HG02943 (cell line): ENCODE measurements around the gene DDX41.
"Not testable (repeated sequence)": the region's sequence is repeated elsewhere in the genome, so short reads cannot be mapped to it uniquely, and the experiment has no call there.

Experiments
- ATAC-seq: cut with Tn5 transposase; IDR thresholded peaks from one replicate; pipeline ENCODE4 v1.9.1; 2021; ENCODE audit warnings: mild to moderate bottlenecking, low read depth, moderate library complexity; ENCODE audit not compliant: unreplicated experiment

DDX41 gene

DNA sequence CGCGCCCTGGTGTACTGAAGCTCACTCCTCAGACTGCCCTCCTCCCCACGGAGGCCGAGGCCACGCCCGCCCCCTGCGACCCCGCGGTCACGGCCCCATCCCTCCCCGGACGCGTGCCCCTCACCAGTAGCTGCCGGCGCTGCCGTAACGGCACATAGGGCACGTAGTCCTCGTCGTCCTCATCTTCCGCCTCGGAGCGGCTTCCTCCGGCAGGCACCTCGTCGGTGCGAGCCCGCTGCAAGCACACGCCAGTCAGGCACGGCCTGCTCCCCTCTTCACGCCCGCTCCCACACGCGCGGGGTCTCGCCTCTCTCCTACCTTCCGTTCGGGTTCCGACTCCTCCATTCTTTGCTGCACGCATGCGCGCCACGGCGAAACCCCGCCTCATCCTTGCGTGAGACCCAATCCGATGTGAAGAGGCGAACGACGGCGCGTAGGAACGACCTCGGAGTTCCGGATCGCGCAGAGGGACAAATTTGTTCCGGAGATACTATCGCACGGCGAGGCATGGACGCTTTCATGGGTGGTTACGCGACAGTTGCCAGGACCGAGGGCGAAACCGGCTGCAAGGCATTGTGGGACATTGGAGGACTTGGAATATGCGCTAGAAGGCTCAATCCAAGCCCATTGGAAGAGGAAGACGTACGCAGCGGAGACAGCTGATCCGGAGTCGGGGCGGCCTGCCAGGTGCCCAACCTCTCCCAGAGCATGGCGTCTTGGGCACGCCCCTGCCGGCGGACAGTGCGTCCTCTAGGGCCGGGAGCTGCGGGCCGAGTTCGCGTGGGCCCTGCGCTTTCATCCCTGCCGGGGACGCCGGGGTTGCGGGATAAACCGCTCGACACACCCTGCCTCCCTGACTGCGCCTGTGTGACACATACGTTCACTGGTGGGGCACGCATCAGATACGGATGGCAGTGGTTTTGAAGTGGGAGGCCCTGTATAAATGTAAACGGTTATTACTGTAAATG lies at the start of gene DDX41:
Gene DDX41 (minus strand): TSS at position 361 of the 968 bp plus-strand sequence. CDS start 16 bp downstream, at position 345.
- ATAC-seq, result peak; percentile 79

DNA sequence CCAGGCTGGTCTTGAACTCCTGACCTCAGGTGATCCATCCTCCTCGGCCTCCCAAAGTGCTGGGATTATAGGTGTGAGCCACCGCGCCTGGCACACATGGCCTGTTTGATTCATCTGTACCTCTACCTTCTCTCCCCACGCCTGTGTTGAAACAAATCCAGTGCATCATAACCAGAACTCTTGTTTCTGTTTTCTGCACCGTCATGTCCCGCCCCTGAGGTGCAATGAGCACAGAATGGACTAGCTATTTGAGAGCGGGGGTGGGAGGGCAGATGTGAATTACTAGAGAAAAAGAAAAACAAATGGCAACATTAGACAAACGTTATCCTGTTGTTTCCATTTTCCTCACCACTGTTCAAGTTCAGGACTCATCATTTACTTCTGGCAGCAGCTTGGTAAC lies 48.3 kb upstream of the DDX41 start:
- ATAC-seq, result no peak

- ATAC-seq, result not testable (repeated sequence)
Observed at GRCh38 chr5:177559446-177559941, 42.7 kb upstream of the DDX41 start.

- no peak for ATAC-seq
Observed at GRCh38 chr5:177557796-177558195, 41.0 kb upstream of the DDX41 start.

DNA sequence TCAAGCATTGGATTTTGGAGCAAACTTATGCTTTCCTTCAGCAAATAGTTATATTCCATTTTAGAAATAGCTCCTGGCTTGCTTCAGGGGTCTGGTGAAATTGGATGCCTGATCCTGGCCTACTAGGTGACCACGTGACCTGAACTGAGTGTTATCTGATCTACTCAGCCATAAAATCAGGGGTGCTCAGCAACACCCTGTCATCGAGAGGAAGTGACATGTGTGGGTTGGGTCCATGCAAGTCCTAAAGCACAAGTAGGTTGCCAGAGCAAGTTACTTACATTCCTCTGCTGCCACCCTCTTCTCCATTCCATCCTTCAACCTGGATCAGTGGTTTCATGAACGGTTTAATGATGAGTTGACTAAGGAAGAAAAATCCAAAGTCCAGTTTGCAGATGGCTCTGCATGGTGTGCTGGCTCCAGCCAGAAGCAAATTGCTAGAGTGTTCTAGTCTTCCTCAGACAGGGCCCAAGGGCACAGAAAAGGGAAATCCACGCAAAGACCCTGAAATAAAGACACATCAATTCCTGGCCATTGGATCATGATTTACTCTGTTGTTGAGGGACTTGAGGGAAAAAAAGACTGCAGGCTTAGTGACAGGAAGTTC lies 40.4 kb upstream of the DDX41 start:
- no peak for ATAC-seq

- ATAC-seq, result no peak
Observed at GRCh38 chr5:177555665-177556064, 38.9 kb upstream of the DDX41 start.

GRCh38 chr5:177555228-177555627 lies 38.5 kb upstream of the DDX41 start:
- no peak for ATAC-seq

DNA sequence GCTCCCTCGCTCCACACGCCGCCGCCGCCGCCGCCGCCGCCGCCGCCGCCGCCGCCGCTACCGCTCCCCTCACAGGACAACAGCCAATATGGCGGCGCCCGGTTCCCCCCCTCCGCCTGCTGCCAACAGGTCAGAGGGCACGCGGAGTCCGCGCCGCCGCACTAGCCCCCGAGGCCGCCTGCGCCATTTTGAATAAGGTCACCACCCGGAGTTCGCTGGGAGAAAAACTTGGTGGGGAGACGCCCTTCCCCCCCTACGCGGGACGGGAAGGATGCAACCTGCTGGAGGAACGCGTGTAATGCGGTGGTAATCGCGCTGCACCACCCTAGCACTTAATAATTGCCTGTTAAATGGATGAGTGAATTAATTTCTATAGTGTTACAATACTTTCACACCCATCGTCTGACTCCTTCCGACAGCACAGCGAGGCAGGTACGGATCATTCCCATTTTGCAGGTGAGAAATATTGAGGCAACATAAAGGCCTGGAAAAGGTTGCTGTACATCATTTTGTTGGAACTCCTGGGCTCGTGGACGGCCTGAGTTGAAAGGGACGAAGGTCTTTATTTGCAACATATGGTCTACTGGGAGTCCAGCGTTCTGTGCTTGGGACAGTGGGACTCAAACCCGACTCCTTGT lies 37.8 kb upstream of the DDX41 start, which contains the start of gene FAM193B:
Gene FAM193B (minus strand): TSS at position 90 of the 638 bp plus-strand sequence. CDS start 105 bp downstream, outside the sequence.
- ATAC-seq, result peak; percentile 92

- peak; percentile 38 for ATAC-seq
Observed at GRCh38 chr5:177553671-177554429, 37.1 kb upstream of the DDX41 start.

- ATAC-seq, result no peak
Observed at GRCh38 chr5:177552839-177553455, 36.2 kb upstream of the DDX41 start.

- ATAC-seq, result no peak
Observed at GRCh38 chr5:177550122-177550521, 33.4 kb upstream of the DDX41 start.

GRCh38 chr5:177548495-177548894 lies 31.7 kb upstream of the DDX41 start:
- no peak for ATAC-seq

- ATAC-seq, result no peak
Observed at GRCh38 chr5:177547736-177548135, 31.0 kb upstream of the DDX41 start.

GRCh38 chr5:177546258-177546741 lies 29.5 kb upstream of the DDX41 start:
- no peak for ATAC-seq

DNA sequence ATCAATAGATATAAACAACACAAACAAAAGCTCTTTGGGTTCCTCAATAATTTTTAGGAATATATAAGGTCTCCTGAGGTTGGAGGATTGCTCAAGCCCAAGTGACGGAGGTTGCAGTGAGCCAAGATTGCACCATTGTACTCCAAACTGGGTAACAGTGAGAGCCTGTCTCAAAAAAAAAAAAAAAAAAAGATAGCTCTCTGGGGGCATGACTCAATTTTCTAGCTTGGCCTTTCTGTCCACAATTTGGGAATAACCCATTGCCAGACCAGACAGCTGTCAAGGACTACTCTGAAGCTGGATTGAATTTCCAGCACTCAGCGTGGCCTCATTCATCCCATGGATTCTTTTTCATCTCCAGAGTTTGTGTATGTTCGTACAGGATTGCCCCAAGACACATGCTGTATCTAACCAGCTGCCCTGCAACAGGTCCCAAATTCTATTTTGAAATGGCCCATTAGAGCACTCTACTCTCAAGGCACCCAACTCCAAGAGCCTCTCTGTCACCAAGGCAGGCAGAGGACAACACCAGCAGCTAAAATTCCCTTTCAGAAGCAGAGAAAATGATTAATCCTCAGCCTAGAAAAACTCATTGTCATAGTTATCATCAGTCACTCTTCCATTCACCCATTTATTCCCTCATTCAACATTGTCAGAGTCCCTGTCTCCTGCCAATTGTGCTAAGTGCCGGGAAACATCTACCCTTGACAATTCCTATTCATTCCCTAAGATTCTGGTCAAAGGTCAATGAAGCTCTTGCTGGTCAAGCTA lies 28.9 kb upstream of the DDX41 start:
- no peak for ATAC-seq

DNA sequence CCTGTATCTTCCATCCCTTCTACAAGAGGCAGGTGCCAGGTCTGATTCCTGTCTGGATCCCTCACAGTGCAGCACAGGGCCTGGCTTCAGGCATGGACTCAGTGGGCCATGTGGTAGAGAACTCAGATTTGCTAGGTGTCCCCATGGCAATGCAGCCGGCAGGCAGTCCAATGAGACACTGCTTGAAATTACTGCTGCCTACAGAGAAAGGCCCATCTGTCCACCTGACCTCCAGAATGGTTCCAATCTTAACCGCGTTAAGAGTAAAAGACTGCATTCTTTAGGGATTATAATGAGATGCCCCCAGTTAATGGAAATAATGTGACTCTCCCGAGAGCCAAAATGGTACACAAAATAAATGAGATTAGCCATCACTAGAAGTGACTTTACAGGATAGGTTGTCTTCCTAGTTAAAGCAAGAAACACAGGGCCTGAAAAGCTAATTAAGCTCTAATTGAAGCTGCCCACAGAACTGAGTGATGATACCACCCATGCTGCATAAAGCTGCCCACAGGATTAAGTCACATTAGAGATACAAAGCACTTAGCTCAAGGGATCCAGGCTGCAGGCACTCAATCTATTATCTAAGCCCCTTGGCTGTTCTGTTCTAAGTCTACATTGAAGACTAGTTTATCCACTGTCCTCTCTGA lies 26.2 kb upstream of the DDX41 start:
- no peak for ATAC-seq

- ATAC-seq, result no peak
Observed at GRCh38 chr5:177540438-177540837, 23.7 kb upstream of the DDX41 start.

DNA sequence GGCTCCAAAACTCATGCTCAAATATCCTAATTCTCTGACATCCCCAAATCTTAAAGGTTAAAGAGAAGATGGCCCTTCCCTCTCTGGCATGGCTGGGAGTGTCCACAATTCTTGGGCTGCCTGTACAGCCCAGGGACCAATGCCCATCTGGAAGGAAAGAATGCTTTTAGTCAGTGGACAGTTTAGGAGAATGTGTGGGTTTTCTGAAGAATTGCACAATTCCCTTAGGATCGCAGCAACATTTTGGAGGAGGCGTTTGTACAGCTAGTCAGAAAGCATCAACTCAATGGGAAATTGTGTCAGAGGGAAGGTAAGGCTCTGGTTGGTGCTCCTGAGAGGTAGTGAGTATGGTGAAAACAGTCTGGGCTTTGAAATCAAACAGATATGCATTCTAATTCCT lies 22.6 kb upstream of the DDX41 start:
- ATAC-seq, result no peak
